GM19193 (cell line): ENCODE results near the gene WDR49.

Experiments used
- POLR2A ChIP-seq: IDR thresholded peaks from 4 replicates; pipeline ENCODE4 v1.6.1; 2011; ENCODE audit not compliant: insufficient read depth, insufficient read length; ENCODE audit errors: extremely low read depth

Gene WDR49

DNA sequence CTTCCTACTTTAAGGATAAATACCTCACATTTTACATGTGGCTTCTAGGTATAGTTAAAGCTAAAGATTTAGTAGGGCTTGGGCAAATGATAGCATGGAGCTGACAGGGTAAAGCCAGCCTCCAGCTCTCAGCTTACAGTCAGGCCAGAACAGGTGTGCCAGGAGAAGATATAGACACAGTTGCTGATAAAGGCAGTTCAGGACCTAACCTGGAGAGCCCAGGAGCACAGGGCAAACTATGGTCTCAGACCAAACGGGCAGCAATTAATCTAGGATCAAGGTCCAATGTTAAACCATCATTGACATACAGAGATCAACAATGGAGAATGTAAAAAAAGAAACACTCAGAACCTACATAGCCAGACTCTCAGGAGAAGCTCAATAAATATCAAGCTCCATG is 4.0 kb downstream of the WDR49 start:
- TF ChIP-seq POLR2A = no peak

DNA sequence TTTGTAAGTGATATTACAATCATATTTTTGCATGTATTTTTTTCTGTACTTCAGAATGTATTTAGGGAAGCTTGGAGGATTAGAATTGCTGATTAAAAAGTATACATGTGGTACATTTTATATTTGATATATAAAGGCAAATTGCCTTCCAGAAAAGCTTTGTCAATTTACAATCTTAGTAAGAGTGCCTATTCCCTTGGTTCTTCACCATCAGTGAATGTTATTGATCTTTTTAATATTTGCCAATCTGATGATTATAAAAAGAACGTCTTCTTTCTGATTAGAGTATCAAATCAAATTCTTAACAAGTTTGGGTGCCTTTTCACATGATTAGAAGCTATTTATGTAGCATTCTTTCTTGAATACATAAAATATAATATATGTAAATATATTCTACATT is 9.1 kb downstream of the WDR49 start:
- no peak for TF ChIP-seq POLR2A

DNA sequence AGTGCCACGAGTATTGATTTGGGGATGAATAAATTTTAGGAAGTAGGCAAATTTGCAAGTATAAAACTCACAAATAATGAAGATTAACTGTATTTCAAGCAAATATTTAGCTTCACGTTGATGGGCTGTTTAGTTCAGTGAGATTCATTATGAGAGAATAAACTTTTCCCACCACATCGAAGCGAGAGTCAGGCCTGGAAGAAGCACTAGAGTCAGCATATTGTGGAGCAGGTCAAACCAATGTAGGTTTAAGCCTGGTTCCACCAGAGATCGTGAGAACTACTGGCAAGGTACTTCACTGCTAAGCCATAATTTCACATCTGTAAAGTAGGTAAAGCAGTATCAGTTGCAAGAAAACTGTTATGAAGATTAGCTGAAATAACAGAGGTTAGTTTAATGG is 22.3 kb downstream of the WDR49 start:
- no peak for TF ChIP-seq POLR2A

DNA sequence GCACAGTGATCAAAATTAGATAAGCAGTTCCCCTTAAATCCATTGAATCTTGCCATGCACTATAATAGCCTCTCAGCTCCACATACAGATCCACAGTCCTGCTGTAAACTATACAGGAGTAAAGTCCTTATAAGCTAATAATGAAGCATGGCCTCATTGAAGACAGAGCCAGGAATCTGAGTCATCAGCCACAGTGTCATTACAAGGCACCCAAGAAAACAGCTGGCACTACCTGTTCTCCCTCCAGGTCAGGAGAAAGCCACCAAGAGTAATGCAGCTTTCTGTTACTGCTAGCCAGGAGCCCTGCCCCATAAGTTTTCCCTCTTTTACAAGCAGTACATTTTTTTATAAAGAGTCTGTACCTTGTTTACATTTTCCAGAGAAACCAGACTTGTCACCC is 27.3 kb downstream of the WDR49 start:
- TF ChIP-seq POLR2A = no peak

DNA sequence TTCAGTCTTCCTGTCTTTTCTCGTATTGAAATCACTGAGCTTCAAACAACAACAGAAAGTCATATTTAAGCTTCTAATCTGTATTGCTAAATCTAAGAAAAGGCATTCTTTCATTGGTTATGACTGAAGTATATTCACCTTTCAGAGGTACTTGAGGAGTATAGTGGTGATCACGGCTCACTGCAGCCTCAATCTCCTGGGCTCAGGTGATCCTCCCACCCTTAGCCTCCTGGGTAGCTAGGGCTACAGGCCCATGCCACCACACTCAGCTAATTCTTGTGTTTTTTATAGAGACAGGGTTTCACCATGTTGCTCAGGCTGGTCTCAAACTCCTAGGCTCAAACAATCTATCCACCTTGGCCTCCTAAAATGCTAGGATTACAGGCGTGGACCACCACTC is 38.7 kb downstream of the WDR49 start:
- no peak for TF ChIP-seq POLR2A

DNA sequence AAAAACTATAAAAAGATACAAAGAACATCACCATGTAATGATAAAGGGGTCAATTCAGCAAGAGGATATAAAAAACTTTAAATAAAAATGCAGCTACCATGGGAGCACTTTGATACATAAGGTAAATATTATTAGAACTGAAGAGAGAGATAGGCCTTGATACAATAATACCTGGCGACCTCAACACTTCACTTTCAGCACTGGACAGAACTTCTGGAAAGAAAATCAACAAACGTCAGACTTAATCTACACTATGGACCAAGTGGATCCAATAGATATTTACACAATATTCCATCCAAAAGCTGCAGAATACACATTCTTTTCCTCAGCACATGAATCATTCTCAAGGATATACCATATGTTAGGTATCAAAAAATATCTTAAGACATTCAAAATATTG is 42.0 kb downstream of the WDR49 start:
- no peak for TF ChIP-seq POLR2A

DNA sequence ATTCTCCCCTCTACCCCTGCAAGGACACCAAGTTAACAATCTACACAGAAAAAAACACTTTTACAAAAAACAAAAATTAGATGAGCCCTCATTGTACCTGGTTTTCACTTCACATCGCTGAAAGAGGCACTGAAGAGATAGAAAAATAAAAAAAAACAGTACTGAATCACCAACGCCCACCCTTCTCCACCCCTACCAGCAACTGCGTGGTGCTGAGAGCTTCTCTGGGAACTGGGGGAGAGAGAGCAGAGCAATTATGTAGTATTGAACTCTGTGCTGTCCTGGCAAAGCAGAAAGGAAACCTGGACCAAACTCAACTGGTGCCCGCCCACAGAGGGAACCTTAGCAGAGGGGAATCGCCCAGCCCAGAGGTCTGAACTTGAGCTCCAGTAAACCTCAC is 44.6 kb downstream of the WDR49 start:
- TF ChIP-seq POLR2A = no peak

DNA sequence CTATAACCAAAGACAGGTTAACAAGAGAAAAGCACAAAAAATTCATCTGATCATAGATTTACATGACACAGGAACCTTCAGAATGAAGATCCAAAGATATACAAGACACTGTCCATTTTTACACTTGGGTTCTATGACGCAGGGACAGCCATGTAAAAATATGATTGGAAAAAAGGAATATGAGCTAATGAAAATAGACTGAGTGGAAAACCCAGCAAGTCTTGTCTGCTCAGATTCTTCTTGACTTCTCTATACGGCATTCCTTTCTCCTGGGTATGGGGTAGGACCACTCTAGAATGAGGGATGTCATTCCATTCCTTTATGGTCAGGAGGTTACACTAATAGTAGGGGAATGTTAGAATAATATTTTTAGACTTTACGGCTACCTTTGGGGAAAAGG is 46.9 kb downstream of the WDR49 start:
- TF ChIP-seq POLR2A = no peak

DNA sequence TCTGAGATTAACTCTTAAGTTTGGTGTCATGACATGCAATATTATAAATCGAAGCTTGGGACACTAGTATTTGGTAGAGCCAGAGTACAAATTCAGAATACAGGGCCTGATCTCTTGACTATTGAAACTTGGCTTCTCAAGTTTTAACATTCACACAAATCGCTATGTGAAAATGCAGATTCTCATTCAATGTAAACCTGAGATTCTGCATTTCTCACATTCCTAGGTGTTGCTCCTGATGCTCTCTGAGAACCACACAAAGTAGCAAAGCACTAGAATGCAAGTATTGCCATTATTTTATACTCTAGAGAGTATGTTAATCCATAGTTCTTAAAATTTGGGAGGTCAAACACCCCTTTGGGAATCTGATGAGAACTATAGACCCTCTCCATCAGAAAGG is 47.9 kb downstream of the WDR49 start:
- no peak for TF ChIP-seq POLR2A

DNA sequence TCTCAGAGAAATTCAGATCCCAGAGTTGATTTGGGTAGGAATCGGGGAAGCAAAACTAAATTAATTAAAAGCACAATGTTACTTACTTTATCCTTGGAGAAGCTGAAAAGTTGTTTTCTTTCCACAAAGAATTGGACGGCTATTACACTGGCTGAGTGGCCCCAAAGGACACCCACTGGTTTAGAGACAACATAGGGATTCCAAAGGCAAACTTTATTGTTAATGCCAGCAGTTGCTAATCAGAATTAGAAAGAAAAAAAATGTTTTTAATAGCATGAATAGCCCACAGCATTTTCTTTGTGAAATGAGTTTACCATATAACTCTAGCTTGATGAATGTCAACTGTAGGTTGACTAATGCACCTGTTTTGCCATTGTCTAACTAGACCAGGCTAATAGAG is 51.7 kb downstream of the WDR49 start:
- TF ChIP-seq POLR2A = no peak

DNA sequence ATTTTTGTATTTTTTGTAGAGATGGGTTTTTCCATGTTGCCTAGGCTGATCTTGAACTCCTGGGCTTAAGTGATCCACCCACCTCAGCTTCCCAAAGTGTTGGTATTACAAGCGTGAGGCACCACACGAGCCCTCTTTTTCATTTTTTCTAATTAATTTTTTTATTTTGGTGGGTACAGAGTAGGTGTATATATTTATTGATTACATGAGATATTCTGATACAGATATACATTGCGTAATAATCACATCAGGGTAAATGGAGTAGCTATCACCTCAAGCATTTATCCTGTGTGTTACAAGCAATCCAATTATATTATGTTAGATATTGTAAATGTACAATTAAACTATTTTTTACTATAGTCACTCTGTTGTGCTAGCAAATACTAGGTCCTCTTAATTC is 66.1 kb downstream of the WDR49 start:
- no peak for TF ChIP-seq POLR2A

DNA sequence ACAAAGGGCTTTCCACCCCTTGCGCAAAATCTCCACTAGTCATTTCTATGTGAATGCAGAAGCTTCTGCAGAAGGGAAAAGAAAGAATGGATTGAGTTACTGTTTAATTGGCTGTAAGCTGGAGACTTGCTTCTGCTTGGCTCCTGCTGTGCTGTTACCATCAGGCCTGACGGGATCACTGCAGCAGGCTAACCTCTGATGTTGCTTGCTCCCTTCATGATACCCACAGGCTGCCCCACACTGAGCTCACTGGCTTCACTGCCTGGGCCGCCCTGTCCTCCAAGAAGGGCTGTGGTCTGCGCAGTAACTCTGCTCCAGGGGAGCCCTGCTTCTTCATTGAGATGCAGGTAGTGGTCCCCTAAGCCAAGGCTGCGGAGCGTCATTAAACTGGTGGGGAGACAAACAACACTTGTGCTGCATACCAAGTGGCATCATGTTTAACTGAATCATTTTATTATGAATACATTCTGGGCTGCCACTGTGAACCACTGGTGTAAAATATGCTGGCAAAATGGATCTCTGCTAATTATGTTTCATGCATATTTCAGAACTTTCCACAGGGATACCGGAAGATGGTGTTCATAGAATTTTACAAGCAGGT is 78.6 kb downstream of the WDR49 start:
- TF ChIP-seq POLR2A = no peak

DNA sequence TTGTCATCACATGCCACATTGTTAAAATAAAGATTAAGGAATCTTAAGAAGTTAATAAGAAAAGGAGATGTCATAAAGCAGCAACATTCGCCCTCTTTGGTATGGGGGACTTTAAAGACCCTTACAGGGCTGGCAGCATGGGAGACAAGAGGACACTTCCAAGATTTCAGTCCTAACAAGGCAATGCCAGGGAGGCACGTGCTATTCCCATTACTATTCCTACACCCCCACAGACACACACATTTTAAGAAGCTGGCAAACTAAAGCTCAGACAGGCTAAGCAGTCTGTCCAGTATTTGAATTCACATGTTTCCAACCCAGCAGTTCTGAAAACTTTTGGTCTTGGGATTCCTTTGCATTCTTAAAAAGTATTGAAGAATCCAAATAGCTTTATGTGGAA is 80.8 kb downstream of the WDR49 start:
- no peak for TF ChIP-seq POLR2A

DNA sequence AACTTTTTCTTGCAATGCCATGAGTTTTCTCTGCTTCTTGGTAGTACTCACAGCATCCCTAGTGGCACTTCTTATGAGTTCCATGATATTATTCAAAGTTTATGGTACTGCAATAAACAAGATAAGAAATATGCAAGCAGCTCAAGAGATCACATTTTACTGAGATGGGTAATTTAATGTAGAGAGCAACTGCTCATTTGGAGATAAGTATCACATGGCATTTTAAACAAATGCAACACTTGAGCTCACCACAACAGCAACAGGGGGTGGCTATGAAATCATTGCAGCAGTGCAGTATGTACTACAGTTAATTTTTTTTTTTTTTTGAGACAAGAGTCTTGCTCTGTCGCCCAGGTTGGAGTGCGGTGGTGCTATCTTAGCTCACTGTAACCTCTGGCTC is 85.1 kb downstream of the WDR49 start:
- TF ChIP-seq POLR2A = no peak

DNA sequence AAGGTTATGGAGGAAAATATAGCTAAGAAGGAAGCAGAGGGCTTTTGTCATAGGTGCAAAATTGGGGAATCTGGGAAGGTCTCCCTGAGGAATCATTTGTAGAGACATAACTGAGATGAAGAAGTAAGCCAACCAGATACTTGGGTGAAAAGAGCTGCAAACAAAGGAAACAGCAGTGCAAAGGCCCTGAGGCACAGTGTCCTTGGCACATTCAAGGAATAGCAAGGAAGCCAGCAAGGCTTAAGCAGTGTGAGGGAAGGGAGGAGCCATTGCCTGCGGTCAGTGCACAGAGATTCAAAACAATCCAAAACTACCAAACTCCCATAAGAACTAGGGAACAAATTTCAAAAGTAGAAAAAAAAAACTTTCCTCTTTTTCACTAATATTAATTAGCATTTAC is 88.3 kb downstream of the WDR49 start:
- no peak for TF ChIP-seq POLR2A

DNA sequence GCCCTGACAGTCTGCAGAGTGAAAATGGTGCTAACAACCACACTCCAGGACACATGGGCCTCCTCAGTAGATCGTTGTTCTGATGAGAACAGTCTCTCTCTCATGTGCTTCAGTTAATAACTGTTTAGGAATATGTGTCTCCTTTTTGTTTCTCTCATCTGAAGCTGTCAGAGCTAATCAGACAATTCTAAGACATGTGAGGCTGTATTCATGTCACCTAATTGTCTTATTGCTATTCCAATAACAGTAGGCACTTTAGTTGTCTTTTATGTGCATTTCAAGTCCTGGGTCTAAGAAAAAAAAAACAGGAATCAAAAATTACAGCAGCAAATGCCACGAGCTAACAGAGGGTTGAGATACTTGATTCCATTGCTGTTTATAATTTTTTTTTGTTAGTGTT is 89.1 kb downstream of the WDR49 start:
- no peak for TF ChIP-seq POLR2A

DNA sequence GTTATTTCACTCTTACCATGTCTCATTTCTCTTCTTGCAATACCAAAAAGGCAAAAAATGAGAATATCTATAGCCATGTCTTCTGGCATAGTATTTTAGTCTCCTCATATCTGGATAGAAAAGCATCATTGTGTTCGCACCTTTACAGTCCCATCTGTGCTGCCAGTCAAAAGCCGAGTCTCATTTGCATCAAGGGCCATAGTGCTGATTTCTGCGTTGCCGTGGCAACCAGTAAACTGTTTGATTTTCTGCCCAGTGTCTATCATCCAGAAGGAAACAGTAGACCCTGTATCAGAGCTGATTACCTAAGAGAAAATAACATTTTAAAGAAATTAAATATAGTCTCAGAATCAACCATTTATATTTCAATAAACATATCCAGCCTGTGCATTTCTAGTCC is 93.8 kb downstream of the WDR49 start:
- TF ChIP-seq POLR2A = no peak
